Neuronal stem cell (in vitro differentiated cells): ENCODE data around the gene TRAF3.

Experiments used
- DNase-seq: peaks from one replicate; pipeline ENCODE4 v3.0.0-alpha.2; 2013; ENCODE audit warnings: low spot score
- H2AFZ ChIP-seq: one replicate; pipeline ENCODE4 v1.6.1; 2013; ENCODE audit warnings: mild to moderate bottlenecking, low read length, inconsistent platforms
- H2AK5ac ChIP-seq: 2 replicates; pipeline ENCODE4 v1.6.1; 2013; ENCODE audit warnings: low read depth, mild to moderate bottlenecking, inconsistent platforms, low read length, moderate library complexity, mixed read lengths
- H2BK120ac ChIP-seq: 2 replicates; pipeline ENCODE4 v1.6.1; 2013; ENCODE audit warnings: low read depth, mild to moderate bottlenecking, inconsistent platforms, low read length, moderate library complexity, mixed read lengths
- H2BK12ac ChIP-seq: one replicate; pipeline ENCODE4 v1.6.1; 2013; ENCODE audit warnings: low read length, inconsistent platforms
- H2BK15ac ChIP-seq: 2 replicates; pipeline ENCODE4 v1.6.1; 2013; ENCODE audit warnings: mild to moderate bottlenecking, low read length, inconsistent platforms, mixed read lengths
- H2BK5ac ChIP-seq: one replicate; pipeline ENCODE4 v1.6.1; 2013; ENCODE audit warnings: inconsistent platforms, mild to moderate bottlenecking, low read length, moderate library complexity
- H3K14ac ChIP-seq: one replicate; pipeline ENCODE4 v1.6.1; 2013; ENCODE audit warnings: low read length, inconsistent platforms
- H3K18ac ChIP-seq: 2 replicates; pipeline ENCODE4 v1.6.1; 2013; ENCODE audit warnings: low read length, inconsistent platforms
- H3K23ac ChIP-seq: 2 replicates; pipeline ENCODE4 v1.6.1; 2013; ENCODE audit warnings: low read depth, mild to moderate bottlenecking, mixed read lengths, low read length, inconsistent platforms; ENCODE audit not compliant: poor library complexity
- H3K27ac ChIP-seq: replicated peaks from 3 replicates; pipeline ENCODE4 v1.5.1; 2013; ENCODE audit warnings: low read length, inconsistent platforms
- H3K27me3 ChIP-seq, 3 experiments: 2 replicates each; pipeline ENCODE4 v1.6.1; 2013; ENCODE audit warnings: low read length in 3 of 3, mild to moderate bottlenecking in 2 of 3, inconsistent platforms in 1 of 3, low read depth in 1 of 3, mixed read lengths in 1 of 3, moderate library complexity in 1 of 3; ENCODE audit not compliant: control insufficient read depth in 3 of 3, insufficient read depth in 3 of 3
- H3K36me3 ChIP-seq, 2 donors: replicated peaks in 1 of 2; 2 replicates each; pipeline ENCODE4 v1.6.1; 2013; ENCODE audit warnings: low read length in 2 of 2; ENCODE audit not compliant: control insufficient read depth in 2 of 2, insufficient read depth in 2 of 2
- H3K4ac ChIP-seq: 2 replicates; pipeline ENCODE4 v1.6.1; 2013; ENCODE audit warnings: inconsistent platforms, mild to moderate bottlenecking, low read length, moderate library complexity
- H3K4me1 ChIP-seq, 2 donors: 1 replicate in 1 of 2; 2 replicates in 1 of 2; pipeline ENCODE4 v1.6.1; 2013; ENCODE audit warnings: low read length in 2 of 2, low read depth in 1 of 2; ENCODE audit not compliant: control insufficient read depth in 2 of 2, insufficient read depth in 1 of 2
- H3K4me2 ChIP-seq: one replicate; pipeline ENCODE4 v1.6.1; 2013; ENCODE audit warnings: mild to moderate bottlenecking, low read length, inconsistent platforms; ENCODE audit not compliant: insufficient read depth, poor library complexity, severe bottlenecking
- H3K4me3 ChIP-seq, 2 donors: 2 replicates each; pipeline ENCODE4 v1.5.1; 2013; ENCODE audit warnings: low read length in 2 of 2, mild to moderate bottlenecking in 2 of 2, inconsistent platforms in 1 of 2, moderate library complexity in 1 of 2
- H3K79me1 ChIP-seq: one replicate; pipeline ENCODE4 v1.6.1; 2013; ENCODE audit warnings: low read depth, mild to moderate bottlenecking, inconsistent platforms, low read length, moderate library complexity
- H3K9ac ChIP-seq: one replicate; pipeline ENCODE4 v1.6.1; 2013; ENCODE audit warnings: mild to moderate bottlenecking, low read depth, low read length, inconsistent platforms; ENCODE audit not compliant: poor library complexity
- H3K9me3 ChIP-seq, 2 donors: replicated peaks in 1 of 2; 2 replicates each; pipeline versions ENCODE3 to v1.6.1; 2013; ENCODE audit warnings: low read length in 2 of 2, mild to moderate bottlenecking in 2 of 2, inconsistent platforms in 1 of 2, low read depth in 1 of 2, mixed read lengths in 1 of 2, moderate library complexity in 1 of 2; ENCODE audit not compliant: control insufficient read depth in 2 of 2, insufficient read depth in 1 of 2
- H4K8ac ChIP-seq: one replicate; pipeline ENCODE4 v1.6.1; 2013; ENCODE audit warnings: low read depth, mild to moderate bottlenecking, inconsistent platforms, low read length, moderate library complexity
- H4K91ac ChIP-seq: one replicate; pipeline ENCODE4 v1.6.1; 2013; ENCODE audit warnings: low read length, low read depth, mild to moderate bottlenecking, inconsistent platforms; ENCODE audit not compliant: poor library complexity
- WGBS, 2 donors: extraction: QIAGEN DNeasy Blood & Tissue Kit; methylation state at CpG; one replicate each; pipeline ENCODE4 v1.1.7; 2013; ENCODE audit warnings: missing lambda C conversion rate in 2 of 2, mixed read lengths in 1 of 2; ENCODE audit not compliant: insufficient read length in 2 of 2, insufficient replicate concordance in 1 of 2; ENCODE audit errors: extremely low coverage in 2 of 2; 5-methylcytosine and 5-hydroxymethylcytosine counted together

Gene TRAF3

DNA sequence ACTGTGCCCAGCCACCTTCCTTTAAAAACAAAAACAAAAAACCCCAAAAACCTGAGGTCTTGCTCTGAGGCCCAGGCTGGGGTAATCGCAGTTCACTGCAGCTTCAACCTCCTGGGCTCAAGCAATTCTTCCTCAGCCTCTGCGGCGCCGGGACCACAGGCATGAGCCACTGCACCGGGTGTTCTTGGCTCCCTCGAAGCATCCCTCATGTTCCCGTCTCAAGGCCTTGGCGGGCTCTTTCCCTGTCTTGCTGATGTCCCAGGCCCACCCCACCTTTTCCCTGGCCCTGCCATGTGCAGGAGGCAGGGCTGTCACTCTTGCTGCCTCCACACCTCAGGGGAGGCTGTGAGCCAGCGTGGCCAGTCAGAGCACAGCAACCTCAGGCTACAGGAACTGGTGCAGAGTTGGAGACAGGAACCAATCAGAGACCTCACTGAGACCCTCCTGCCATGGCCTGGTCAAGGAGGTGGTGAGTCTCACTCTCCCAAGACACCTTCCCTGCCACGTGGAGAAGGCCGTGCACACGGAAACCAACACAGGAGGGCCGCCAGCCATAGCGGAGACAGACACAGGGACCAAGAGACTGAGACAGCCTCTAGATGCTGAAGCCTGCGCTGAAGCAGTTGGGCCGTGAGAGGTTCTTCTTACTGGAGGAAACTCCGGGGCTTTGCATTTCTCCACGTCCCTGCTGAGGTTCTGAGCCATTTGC is 139.3 kb downstream of the TRAF3 start:
- Histone ChIP-seq H3K79me1 (no peaks in the 10 kb centered on the region), H3K9me3 (peaks cover 5 to 6% of the 10 kb centered on the region in 2 donors), H2AK5ac (no peak overlapping the region), H2BK120ac (no peak overlapping the region), H4K91ac (no peak overlapping the region), H3K23ac (no peak overlapping the region), H3K4me2 (no peak overlapping the region), H2BK12ac (no peak overlapping the region), H3K14ac (no peak overlapping the region), H3K36me3 (peaks cover 0 to 3% of the 10 kb centered on the region in 2 donors), H3K27me3 (no peaks in the 10 kb centered on the region), H2BK5ac (peak overlapping the region; percentile 29), H3K27ac (no peak overlapping the region), H3K4me3 (no peak overlapping the region), H4K8ac (no peak overlapping the region), H3K4ac (no peak overlapping the region), H3K4me1 (no peaks in the 10 kb centered on the region), H3K9ac (peak overlapping the region; percentile 85), H2BK15ac (no peak overlapping the region), H2AFZ (no peak overlapping the region), H3K18ac (peak overlapping the region; percentile 45)
- no CpG with 5 or more reads among the region's 18 CpGs for WGBS, 2 donors
- DNase-seq = no peak

DNA sequence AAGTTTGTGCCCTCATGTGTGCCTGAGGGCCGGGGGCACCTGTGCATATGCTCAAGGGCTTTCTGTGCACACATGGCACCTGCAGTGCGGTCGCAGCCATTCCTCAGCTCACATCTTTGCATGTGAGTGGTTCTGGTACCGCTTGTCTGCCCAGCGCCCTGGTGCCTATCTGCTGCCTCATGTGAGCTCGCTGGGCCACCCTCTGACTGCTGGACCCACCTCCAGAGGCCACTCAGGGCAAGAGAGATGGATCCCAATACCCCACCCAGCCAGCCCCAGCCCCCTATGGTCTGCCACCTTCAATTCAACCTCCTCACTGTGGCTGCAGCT is 139.8 kb downstream of the TRAF3 start:
- WGBS, 2 donors = no CpG with 5 or more reads among the region's 6 CpGs
- H3K27me3 ChIP-seq = peaks cover 0 to under 1% (median 0%) of the 10 kb centered on the region in 3 experiments

DNA sequence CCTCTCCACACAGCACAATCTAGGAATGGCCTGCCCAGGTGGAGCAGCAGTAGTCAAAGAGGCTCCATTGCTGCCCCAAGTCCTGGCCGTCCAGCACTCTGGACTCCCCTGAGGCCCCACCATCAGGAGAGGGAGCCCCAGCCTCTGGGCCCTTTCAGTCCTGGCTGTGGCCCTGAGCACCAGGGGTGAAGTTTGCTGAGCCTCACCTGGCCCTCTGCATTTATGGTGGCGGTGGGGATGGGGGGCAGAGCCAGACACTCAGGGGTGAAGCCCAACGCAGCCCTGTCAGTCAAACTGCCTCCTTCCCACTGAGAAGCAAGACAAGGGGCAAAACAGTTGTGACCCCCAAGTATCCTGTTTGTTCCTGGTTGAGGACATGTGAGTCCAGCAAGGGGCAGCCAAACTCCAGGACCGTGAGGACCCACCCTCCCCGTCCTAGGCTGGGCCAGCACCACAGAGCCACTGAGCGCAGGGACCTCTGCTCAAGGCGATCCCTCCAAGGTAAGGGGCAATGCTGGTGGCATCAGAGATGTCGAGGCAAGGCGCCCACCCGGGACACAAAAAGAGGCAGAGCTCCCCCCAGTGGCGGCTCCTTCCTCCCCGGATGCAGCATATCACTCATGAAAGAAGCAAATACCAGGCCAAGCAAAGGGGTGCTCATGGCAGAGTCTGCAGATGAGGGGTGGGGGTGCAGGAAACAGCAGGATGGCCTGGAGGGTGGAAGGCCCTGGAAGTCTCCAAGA is 140.4 kb downstream of the TRAF3 start:
- H4K91ac ChIP-seq = no peak overlapping the region
- H3K4me1 ChIP-seq = no peaks in the 10 kb centered on the region
- H3K36me3 ChIP-seq = no peaks in the 10 kb centered on the region
- no peak overlapping the region for H3K4me2 ChIP-seq
- peak overlapping the region; percentile 47 for H3K23ac ChIP-seq
- H2AFZ ChIP-seq = no peak overlapping the region
- no peak overlapping the region for H3K4ac ChIP-seq
- H2BK120ac ChIP-seq = peak overlapping the region; percentile 39
- H3K4me3 ChIP-seq = no peak overlapping the region
- peaks cover 0 to 6% (median 0%) of the 10 kb centered on the region in 3 experiments for H3K27me3 ChIP-seq
- no peak for DNase-seq
- no CpG with 5 or more reads among the region's 12 CpGs for WGBS, 2 donors
- no peak overlapping the region for H4K8ac ChIP-seq
- no peak overlapping the region for H2BK5ac ChIP-seq
- H3K14ac ChIP-seq = peak overlapping the region; percentile 79
- H2BK12ac ChIP-seq = no peak overlapping the region
- peak overlapping the region; percentile 5 for H3K18ac ChIP-seq
- H3K79me1 ChIP-seq = no peaks in the 10 kb centered on the region
- H3K27ac ChIP-seq = no peak overlapping the region
- peak overlapping the region; percentile 83 for H2AK5ac ChIP-seq
- H2BK15ac ChIP-seq = peak overlapping the region; percentile 73
- peaks cover 5 to 6% of the 10 kb centered on the region in 2 donors for H3K9me3 ChIP-seq
- peak overlapping the region; percentile 2 for H3K9ac ChIP-seq

More for the DNA sequence above, 139.8 kb downstream of the TRAF3 start:
- Histone ChIP-seq H3K4me2 (no peak overlapping the region), H2AK5ac (peak overlapping the region; percentile 83), H4K91ac (no peak overlapping the region), H2AFZ (no peak overlapping the region), H3K14ac (no peak overlapping the region), H3K27ac (no peak overlapping the region), H3K4ac (no peak overlapping the region), H3K18ac (no peak overlapping the region), H2BK5ac (peak overlapping the region; percentile 29), H3K36me3 (no peaks in the 10 kb centered on the region), H2BK15ac (peak overlapping the region; percentile 73), H3K4me3 (no peak overlapping the region), H2BK120ac (peak overlapping the region; percentile 39), H2BK12ac (no peak overlapping the region), H3K4me1 (no peaks in the 10 kb centered on the region), H3K9me3 (peaks cover 5 to 6% of the 10 kb centered on the region in 2 donors), H3K79me1 (no peaks in the 10 kb centered on the region), H4K8ac (no peak overlapping the region), H3K23ac (no peak overlapping the region), H3K9ac (peak overlapping the region; percentile 85)
- DNase-seq = no peak

DNA sequence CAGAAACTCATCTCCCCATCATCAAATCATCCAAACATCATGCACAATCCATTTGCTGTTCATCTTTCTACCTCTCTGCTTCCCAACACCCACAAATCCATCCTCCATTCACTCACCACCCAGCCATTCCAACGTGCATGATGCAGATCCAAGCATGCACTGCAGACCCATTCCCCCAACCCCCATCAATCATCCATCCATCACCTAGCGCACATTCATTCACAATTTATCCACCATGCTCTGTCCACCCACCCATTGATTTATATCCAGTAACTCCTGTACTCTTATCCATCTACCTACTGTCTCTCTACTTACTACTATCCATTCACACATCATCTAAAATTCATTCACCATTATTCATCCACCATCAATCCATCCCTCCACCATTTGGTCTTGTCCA is 141.2 kb downstream of the TRAF3 start:
- H2BK5ac ChIP-seq = no peak overlapping the region
- no peak overlapping the region for H3K23ac ChIP-seq
- H3K9me3 ChIP-seq = peaks cover 5 to 6% of the 10 kb centered on the region in 2 donors
- H3K36me3 ChIP-seq = no peaks in the 10 kb centered on the region
- H3K4me3 ChIP-seq = no peak overlapping the region
- no peak for DNase-seq
- H2AFZ ChIP-seq = no peak overlapping the region
- H2BK120ac ChIP-seq = no peak overlapping the region
- no peak overlapping the region for H3K4ac ChIP-seq
- no peak overlapping the region for H3K9ac ChIP-seq
- WGBS, 2 donors = 100% methylated on average over 1 of the region's 2 CpGs; no CpG with 5 or more reads in 1 of the 2 donors
- H2BK15ac ChIP-seq = no peak overlapping the region
- no peak overlapping the region for H3K27ac ChIP-seq
- peaks cover 0 to 14% (median 0%) of the 10 kb centered on the region in 3 experiments for H3K27me3 ChIP-seq
- no peak overlapping the region for H3K4me2 ChIP-seq
- no peak overlapping the region for H2AK5ac ChIP-seq
- no peak overlapping the region for H4K8ac ChIP-seq
- H3K4me1 ChIP-seq = no peaks in the 10 kb centered on the region
- H3K79me1 ChIP-seq = no peaks in the 10 kb centered on the region
- H3K14ac ChIP-seq = no peak overlapping the region
- no peak overlapping the region for H2BK12ac ChIP-seq
- no peak overlapping the region for H4K91ac ChIP-seq
- no peak overlapping the region for H3K18ac ChIP-seq
